Stimulated activated CD8-positive, alpha-beta memory T cell treated with anti-CD3 and anti-CD28 coated beads, Interleukin-4, amount 100 ng/mL, for 24 hours (primary cell): ENCODE results near the gene TMEM163.
"Not testable (repeated sequence)": the region's sequence is repeated elsewhere in the genome, so short reads cannot be mapped to it uniquely, and the experiment has no call there.

Experiments used
- DNase-seq: peaks from one replicate; pipeline ENCODE4 v3.0.0-alpha.2; 2020; ENCODE audit warnings: low read depth

The TMEM163 gene

GRCh38 chr2:134576478-134576877 lies 142.3 kb downstream of the TMEM163 start:
- no peak for DNase-seq

- no peak for DNase-seq
Observed at GRCh38 chr2:134575888-134576287, 142.9 kb downstream of the TMEM163 start.

GRCh38 chr2:134574611-134575330 lies 144.0 kb downstream of the TMEM163 start:
- no peak for DNase-seq

- no peak for DNase-seq
Observed at GRCh38 chr2:134573724-134574123, 145.1 kb downstream of the TMEM163 start.

GRCh38 chr2:134573085-134573370 lies 145.8 kb downstream of the TMEM163 start:
- DNase-seq = no peak

- no peak for DNase-seq
Observed at GRCh38 chr2:134572314-134573084, 146.3 kb downstream of the TMEM163 start.

- DNase-seq = no peak
Observed at GRCh38 chr2:134570676-134571075, 148.1 kb downstream of the TMEM163 start.

DNA sequence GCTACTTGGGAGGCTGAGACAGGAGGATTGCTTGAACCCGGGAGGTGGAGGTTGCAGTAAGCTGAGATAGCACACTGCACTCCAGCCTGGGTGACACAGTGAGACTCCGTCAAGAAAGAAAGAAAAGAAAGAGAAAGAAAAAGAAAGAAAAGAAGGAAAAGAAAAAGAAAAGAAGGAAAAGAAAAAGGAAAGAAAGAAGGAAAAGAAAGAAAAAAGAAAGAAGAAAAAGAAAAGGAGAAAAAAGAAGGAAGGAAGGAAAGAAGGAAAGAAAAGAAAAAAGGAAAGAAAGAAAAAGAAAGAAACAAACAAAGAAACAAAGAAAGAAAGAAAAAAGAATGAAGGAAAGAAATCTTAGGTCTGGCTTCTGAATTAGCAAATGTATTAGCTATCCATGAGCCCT lies 150.4 kb downstream of the TMEM163 start:
- DNase-seq = no peak

DNA sequence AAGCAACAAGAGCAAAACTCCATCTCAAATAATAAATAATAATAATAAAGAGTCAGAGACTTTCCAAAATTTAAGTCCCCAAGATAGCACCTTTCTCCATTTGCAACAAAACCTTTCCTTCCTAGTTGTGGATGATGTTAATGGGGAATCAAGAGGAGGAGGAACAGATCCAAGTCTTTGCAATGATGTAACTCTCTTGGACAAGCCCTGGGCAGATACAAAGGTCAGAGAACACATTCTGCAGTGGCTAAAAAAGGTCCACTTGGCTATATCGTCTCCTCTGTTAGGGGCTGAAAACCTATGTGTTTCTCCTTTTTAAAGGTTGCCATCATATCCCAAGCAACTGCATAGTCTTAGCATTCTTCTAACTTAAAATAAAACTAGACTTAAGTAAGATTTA lies 151.1 kb downstream of the TMEM163 start:
- DNase-seq = no peak

- DNase-seq = not testable (repeated sequence)
Observed at GRCh38 chr2:134564955-134565354, 153.8 kb downstream of the TMEM163 start.

- no peak for DNase-seq
Observed at GRCh38 chr2:134564549-134564948, 154.3 kb downstream of the TMEM163 start.

DNA sequence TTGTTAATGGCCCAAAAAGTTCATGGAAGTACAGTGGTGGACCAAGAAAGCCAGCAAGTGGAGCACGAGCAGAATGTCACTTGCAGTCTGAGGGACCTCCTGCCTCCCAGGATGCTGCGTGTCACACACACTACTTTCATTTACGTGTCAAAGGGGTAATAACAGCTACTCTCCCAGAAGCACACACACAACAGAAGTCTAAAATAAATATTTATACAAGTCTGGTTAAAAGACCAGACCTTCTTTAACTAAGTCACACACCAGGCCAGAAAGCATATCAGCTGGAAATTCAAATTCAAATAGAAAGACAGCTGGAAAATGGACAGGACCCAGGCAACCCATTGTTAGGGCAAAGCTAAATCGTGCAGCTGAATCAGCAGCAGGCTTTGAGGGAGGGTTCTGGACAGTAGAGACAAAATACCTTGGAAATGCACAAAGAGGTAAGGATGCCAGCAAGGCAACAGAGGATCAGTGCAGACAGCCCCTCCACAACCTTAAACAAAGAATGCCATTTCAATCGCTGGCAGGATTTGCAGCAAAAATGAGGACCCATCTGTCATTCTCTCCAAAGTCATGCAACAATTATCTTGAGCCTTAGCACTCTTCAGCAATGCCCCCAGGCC lies 160.5 kb downstream of the TMEM163 start:
- DNase-seq = no peak

- no peak for DNase-seq
Observed at GRCh38 chr2:134555411-134555810, 163.4 kb downstream of the TMEM163 start.

GRCh38 chr2:134553657-134554056 lies 165.1 kb downstream of the TMEM163 start:
- DNase-seq = no peak

- no peak for DNase-seq
Observed at GRCh38 chr2:134550566-134551164, 168.1 kb downstream of the TMEM163 start.

- no peak for DNase-seq
Observed at GRCh38 chr2:134549104-134549503, 169.7 kb downstream of the TMEM163 start.

- DNase-seq = no peak
Observed at GRCh38 chr2:134540990-134541389, 177.8 kb downstream of the TMEM163 start.

GRCh38 chr2:134539981-134540380 lies 178.8 kb downstream of the TMEM163 start:
- no peak for DNase-seq

GRCh38 chr2:134537702-134538101 lies 181.1 kb downstream of the TMEM163 start:
- DNase-seq = no peak

DNA sequence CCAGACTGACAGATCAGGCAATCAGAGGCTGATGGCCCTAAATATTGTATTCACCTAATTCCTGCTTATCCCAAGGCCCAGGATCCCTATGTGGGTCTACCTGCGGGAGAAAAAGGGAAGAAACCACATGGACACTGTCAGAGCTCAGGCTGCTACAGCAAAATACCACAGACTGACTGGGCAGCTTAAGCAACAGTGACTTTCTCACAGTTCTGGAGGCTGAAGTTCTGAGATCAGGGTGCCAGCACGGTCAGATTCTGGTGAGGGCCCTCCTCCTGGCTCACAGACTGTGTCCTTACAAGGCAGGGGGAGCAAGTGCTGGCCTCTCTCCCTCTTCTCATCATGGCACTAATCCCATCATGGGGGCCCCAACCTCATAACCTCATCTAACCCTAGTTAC lies 181.7 kb downstream of the TMEM163 start:
- no peak for DNase-seq

- DNase-seq = no peak
Observed at GRCh38 chr2:134536296-134536695, 182.5 kb downstream of the TMEM163 start.

GRCh38 chr2:134532537-134532936 lies 186.3 kb downstream of the TMEM163 start:
- DNase-seq = no peak

GRCh38 chr2:134527381-134527780 lies 191.4 kb downstream of the TMEM163 start:
- DNase-seq = no peak
